COR-L47 (cell line): ENCODE data around the gene NKX1-1.

ENCODE experiments used
- DNase-seq: peaks from one replicate; lab custom pipeline; 2025; lab: John Stamatoyannopoulos, UW

NKX1-1 gene

GRCh38 chr4:1416948-1417260, 10.7 kb upstream of the NKX1-1 start:
- no peak for DNase-seq

GRCh38 chr4:1416051-1416947, 10.1 kb upstream of the NKX1-1 start:
- DNase-seq = no peak

GRCh38 chr4:1415681-1415981, 9.4 kb upstream of the NKX1-1 start:
- DNase-seq = no peak

- no peak for DNase-seq
Measured at GRCh38 chr4:1414831-1415680, 8.8 kb upstream of the NKX1-1 start.

- no peak for DNase-seq
Measured at GRCh38 chr4:1413687-1414479, 7.6 kb upstream of the NKX1-1 start.

- no peak for DNase-seq
Measured at GRCh38 chr4:1413204-1413663, 7.0 kb upstream of the NKX1-1 start.

- no peak for DNase-seq
Measured at GRCh38 chr4:1412376-1413203, 6.3 kb upstream of the NKX1-1 start.

GRCh38 chr4:1411436-1412375, 5.5 kb upstream of the NKX1-1 start:
- DNase-seq = no peak

- no peak for DNase-seq
Measured at GRCh38 chr4:1410491-1411325, 4.5 kb upstream of the NKX1-1 start.

- DNase-seq = no peak
Measured at GRCh38 chr4:1409491-1410425, 3.5 kb upstream of the NKX1-1 start.

- no peak for DNase-seq
Measured at GRCh38 chr4:1409079-1409478, 2.8 kb upstream of the NKX1-1 start.

- no peak for DNase-seq
Measured at GRCh38 chr4:1408418-1408817, 2.2 kb upstream of the NKX1-1 start.

GRCh38 chr4:1407657-1408333, 1.6 kb upstream of the NKX1-1 start:
- DNase-seq = no peak

GRCh38 chr4:1406981-1407656, 877 bp upstream of the NKX1-1 start:
- DNase-seq = no peak

GRCh38 chr4:1405636-1406393, 427 bp downstream of the NKX1-1 start:
- DNase-seq = no peak

GRCh38 chr4:1405254-1405635, 997 bp downstream of the NKX1-1 start:
- DNase-seq = no peak
